ENCODE data around the gene TMEM51.

The TMEM51 gene

DNA sequence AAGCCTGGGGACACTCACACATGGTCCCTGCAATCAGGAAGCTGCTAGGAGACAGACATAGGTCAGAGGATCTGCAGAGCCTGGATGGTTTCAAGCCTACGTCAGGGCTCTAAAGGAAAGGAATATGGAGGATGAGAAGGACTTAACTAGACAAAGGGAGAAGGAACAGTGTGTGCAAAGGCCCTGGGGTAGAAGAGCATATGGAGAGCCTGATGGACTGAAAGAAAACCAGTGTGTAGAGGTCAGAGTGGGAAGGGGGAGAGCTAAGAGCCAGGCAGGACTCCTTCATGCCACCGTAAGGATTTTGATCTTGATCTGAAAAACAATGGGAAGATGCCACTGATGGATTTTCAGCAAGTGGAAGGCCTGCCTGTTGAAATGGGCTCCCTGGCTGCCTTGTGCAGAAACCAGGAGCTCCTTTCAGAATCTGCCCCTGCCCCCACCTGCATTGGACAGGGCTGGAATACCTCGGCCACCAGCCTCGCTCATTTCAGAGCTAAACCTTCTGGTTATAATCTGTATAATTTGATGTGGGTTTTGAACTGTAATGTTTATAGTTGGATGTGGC, 102.1 kb downstream of the TMEM51 start:
- DNase-seq = no peak

GRCh38 chr1:15256584-15256983, 103.0 kb downstream of the TMEM51 start:
- no peak for DNase-seq

DNA sequence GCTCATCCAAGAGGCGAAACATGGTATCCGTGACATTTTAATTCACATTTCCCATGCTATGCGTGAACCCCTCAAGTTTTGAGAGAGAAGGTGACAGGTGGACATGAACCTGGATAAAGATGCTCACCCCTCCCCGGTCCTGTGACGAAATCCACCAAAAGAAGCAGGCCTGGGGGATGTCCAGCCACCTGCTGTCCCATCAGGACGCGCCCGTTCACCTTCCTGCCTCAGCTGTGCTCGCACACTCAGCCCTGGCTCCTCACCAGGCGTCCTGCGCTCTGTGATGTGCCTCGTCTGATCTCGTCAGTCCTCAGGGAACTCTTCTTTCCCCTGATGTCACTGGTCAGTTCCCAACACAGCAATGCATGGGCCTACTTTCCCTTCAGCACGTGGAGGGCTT, 103.8 kb downstream of the TMEM51 start:
- DNase-seq = no peak

- no peak for DNase-seq
These were observed 105.5 kb downstream of the TMEM51 start for GRCh38 chr1:15258833-15259621.

GRCh38 chr1:15259622-15260007, 106.1 kb downstream of the TMEM51 start:
- no peak for DNase-seq

GRCh38 chr1:15260418-15261154, 107.0 kb downstream of the TMEM51 start:
- peak; percentile 13 for DNase-seq

- DNase-seq = no peak
These were observed 107.8 kb downstream of the TMEM51 start for GRCh38 chr1:15261155-15262002.

DNA sequence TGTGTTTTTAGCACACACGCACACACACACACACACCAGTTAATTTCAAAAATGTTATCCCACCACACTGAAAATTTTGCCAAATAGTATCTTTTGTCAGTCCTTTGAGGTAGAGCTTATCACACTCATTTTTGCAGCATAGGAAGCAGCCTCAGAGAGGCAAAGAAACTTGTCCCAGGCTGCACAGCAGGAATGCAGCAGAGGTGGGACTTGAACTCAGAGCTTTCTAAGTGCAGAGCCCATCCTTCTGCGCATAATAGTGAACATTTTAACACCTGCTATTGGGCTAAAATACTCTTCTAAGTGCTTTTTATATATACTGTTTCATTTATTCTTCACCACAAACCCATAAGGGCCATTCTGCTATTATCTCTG, 108.4 kb downstream of the TMEM51 start:
- no peak for DNase-seq

GRCh38 chr1:15262706-15263105, 109.2 kb downstream of the TMEM51 start:
- no peak for DNase-seq

DNA sequence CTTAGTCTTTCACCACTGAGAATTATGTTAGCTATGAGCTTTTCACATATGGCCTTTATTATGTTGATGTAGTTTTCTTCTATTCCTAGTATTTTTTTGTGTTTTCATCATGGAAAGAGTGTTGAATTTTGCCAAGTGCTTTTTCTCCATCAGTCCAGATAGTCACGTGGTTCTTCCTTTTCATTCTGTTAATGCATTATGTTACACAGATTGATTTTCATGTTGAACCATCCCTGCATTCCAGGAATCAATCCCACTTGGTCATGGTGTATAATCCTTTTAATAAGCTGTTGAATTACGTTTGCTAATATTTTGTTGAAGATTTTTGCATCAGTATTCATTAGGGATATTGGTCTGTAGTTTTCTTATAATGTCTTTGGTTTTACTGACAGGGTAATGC, 111.2 kb downstream of the TMEM51 start:
- no peak for DNase-seq

Data from T1000 (cell line).